Epithelial cell of esophagus (primary cell): Measurements from ENCODE around the gene CERS6.
A peak's percentile ranks its signal among the peaks of the same experiment; 100 is the strongest.

ENCODE experiments used
- DNase-seq: peaks from one replicate; pipeline ENCODE4 v3.0.0; 2010; ENCODE audit warnings: low read depth
- H3K4me3 ChIP-seq: 2 replicates; pipeline ENCODE4 v1.5.1; 2011; ENCODE audit warnings: mild to moderate bottlenecking, low read length, control low read depth
- TF ChIP-seq, protein P1 (sequence below): IDR thresholded peaks from 2 replicates; pipeline ENCODE4 v1.5.1; 2011; ENCODE audit warnings: low read depth, mild to moderate bottlenecking, low read length, control low read depth, inconsistent platforms; ENCODE audit not compliant: insufficient read depth; ENCODE audit errors: missing control alignments

Gene CERS6

DNA sequence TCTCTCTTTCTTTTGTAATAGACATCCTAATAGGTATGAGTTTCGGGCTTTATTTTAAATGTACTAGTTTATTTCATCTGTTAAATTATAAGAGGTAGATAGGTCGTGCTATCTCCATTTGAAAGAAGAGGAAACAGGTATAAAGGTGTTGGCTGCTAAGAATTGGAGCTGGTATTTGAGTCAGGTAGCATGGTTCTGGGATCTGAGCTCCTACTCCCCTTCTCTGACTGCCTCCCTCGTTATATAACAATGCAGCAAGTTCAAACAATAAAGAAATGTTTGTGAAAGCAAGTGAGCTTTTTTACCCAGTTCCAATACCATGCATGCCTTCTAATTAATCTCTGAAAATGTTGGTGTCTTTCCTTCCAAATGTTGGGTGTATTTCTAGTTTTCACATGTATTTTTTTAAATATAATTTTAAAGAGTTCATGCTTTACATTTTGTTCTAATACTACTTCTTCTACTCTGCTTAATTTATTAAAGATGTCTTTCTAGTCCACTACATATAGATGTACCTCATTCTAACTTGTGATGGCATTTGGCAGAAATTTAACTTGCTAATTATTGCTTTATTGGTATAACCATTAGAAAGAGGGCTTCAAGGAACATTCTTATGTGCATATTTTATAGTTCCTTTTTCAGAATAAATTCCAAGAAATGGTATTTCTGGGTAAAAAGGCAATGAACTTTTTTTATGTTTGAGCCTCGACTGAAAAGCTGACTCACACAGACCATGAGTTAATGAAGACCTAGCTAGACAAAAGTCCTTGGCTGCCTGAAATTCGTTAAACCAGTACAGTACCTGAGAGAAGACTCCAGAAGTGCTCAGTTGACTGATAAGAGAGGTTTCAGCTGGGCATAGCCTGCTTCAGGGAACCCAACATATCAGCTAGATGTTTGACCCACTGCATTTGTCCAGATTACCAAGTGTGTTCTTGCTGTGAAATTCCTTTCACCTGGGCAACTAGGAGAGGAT is 133.5 kb downstream of the CERS6 start:
- no peak for DNase-seq
- H3K4me3 ChIP-seq: no peak overlapping the region
- TF ChIP-seq, protein P1, sequence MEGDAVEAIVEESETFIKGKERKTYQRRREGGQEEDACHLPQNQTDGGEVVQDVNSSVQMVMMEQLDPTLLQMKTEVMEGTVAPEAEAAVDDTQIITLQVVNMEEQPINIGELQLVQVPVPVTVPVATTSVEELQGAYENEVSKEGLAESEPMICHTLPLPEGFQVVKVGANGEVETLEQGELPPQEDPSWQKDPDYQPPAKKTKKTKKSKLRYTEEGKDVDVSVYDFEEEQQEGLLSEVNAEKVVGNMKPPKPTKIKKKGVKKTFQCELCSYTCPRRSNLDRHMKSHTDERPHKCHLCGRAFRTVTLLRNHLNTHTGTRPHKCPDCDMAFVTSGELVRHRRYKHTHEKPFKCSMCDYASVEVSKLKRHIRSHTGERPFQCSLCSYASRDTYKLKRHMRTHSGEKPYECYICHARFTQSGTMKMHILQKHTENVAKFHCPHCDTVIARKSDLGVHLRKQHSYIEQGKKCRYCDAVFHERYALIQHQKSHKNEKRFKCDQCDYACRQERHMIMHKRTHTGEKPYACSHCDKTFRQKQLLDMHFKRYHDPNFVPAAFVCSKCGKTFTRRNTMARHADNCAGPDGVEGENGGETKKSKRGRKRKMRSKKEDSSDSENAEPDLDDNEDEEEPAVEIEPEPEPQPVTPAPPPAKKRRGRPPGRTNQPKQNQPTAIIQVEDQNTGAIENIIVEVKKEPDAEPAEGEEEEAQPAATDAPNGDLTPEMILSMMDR: no peak

DNA sequence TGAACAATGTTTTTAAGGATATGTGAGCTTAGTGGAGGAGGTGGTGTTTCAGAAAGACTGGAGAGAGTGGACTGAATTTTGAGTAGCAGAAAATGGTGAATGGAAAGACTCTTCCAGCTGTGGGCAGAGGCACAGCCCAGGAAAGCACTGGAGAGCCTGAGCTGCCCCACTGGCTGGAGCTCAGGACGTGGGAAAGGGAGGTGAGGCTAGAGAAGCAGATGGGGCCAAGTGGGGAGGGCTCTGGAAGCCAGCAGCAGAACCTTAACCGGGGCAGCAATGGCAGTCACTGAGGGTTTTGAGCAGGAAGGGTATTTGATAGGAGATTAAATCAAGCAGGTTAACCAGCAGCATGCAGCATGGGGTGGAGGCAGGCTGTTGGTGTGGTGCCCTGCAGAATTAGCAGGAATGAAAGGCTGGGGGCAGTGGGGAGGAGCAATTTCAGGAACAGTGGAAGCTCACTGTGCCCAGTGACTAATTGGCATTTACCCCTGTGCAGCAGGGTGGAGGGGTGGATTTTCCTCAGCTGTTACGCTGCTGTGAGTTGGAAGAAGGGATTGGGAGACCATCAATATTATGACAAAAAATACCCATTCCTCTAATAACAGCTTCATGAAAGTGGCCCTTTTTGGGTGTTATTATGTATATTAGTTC is 136.2 kb downstream of the CERS6 start:
- H3K4me3 ChIP-seq: no peak overlapping the region
- no peak for DNase-seq
- TF ChIP-seq, protein P1: no peak

DNA sequence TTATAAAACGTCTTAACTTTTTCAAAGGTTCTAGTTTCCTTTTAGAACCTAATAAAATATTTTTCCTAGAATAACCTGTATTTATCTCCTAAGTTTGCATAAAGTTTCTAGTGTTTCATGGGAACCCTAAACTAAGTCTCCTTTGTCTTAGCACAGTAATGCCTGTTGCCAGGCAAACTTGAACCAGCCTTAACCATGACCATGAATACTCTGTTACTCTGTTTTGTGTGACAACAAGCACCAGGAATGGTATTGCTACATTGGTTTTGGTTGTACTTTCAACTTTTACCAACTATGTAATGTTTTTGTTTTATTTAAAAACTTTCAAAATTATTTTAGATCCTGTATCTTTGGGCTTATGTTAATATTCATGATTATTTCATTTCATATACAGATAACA is 137.6 kb downstream of the CERS6 start:
- TF ChIP-seq, protein P1: no peak
- H3K4me3 ChIP-seq: no peak overlapping the region
- DNase-seq: no peak

DNA sequence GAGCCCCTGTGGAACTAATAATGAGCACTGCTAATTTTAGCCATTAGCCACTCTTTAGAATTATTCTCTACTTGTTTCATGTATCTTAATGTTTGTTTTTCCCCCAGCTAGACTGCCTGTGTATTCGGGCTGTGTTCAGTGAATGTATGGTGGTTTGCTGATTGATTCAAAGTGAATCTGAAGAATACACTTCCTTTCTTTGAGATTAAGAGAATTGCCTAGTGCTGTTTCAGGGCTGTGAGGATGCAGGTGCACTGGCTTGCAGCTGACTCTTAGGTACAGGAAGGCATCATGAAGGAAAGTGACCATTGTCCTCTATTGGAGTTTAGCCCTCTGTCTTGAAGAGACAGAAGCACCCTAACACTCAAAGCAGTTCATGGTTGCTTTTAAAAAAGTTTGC is 138.7 kb downstream of the CERS6 start:
- no peak overlapping the region for H3K4me3 ChIP-seq
- DNase-seq: no peak
- TF ChIP-seq, protein P1: no peak

DNA sequence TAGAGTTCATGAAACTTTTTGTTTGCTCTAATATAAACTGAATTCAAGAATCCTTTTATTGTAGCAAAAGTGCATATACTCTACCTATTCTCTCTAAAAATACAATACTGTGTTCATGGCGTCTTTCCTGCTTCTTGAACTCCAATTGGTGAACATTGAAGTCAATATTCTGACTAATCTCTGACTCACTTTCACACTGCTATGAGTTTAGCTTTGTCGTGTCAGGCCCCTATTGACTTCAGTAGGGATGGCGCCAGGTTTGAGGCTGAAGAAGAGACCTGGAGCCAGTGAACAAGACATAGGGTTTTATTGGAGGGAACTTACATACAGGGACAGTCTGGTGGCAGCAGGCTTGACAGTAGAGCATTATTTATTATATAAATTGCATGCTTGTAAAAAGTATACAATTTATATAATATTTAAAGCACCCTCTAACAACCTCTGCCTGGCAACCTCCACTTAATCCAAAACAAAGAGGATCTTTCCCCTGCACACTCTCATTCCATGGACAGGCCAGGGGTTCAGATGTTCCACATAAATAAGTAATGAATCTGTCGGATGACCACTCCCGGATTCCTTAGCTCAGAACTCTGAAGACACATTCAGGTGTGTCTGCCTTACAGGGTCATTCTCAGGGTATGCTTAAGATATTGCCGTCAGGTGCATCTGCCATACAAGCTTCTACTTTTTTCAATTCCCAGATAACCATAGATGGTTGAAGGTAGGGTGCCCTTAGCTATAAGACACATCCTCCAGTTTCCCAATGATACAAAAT is 141.0 kb downstream of the CERS6 start:
- peak; percentile 70 for DNase-seq
- TF ChIP-seq, protein P1: no peak
- no peak overlapping the region for H3K4me3 ChIP-seq

DNA sequence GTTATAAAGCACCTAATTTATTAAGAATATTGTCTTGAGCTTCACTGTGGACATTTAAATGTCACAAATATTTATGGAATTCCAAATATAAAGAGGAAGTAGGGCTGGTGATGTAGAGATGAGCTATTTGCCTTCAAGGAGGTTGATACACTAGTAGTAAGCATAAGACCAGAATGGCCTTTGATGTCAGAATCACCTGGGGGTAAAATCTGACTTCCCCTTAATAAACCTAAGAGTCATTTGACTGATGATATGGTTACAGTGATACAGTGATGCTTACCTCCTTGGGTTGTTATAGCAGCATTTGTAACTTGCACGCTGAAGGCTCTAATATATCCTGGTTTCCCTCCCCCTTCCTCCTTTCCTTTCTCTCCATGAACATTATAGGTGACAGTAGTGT is 143.7 kb downstream of the CERS6 start:
- H3K4me3 ChIP-seq: no peak overlapping the region
- TF ChIP-seq, protein P1: no peak
- DNase-seq: peak; percentile 41
